HepG2 (cell line): ENCODE results near the gene SLC2A10. TPM values are rescaled to one million over a fixed set of nuclear protein-coding genes. Genes with fewer than 3 reads are reported as not detected.

Experiments
- BORCS8-MEF2B ChIP-seq: sonication (generic); formaldehyde crosslinking; IDR thresholded peaks from 2 replicates; pipeline ENCODE4 v1.8.0; 2022; ENCODE audit warnings: mild to moderate bottlenecking, missing genetic modification reagents
- CHD4 ChIP-seq: fragments of 200-600 bp; sonication (generic); IDR thresholded peaks from 2 replicates; pipeline ENCODE4 v1.7.0; 2017; ENCODE audit warnings: mild to moderate bottlenecking, low read length, borderline replicate concordance
- ELF1 ChIP-seq: sonication (generic); formaldehyde crosslinking; IDR thresholded peaks from 2 replicates; pipeline ENCODE4 v1.4.0; 2020; ENCODE audit warnings: missing genetic modification reagents
- FOXO1 ChIP-seq: sonication (generic); formaldehyde crosslinking; IDR thresholded peaks from 2 replicates; pipeline ENCODE4 v1.4.0; 2020; ENCODE audit warnings: missing genetic modification reagents
- JUNB ChIP-seq: sonication (generic); formaldehyde crosslinking; IDR thresholded peaks from 2 replicates; pipeline ENCODE4 v1.8.0; 2022; ENCODE audit warnings: missing genetic modification reagents, mild to moderate bottlenecking, borderline replicate concordance
- NPAS2 ChIP-seq: sonication (generic); formaldehyde crosslinking; IDR thresholded peaks from 2 replicates; pipeline ENCODE4 v1.8.0; 2022; ENCODE audit warnings: mild to moderate bottlenecking, missing genetic modification reagents, borderline replicate concordance
- PPARG ChIP-seq: conservative IDR thresholded peaks from 2 replicates; pipeline ENCODE4 v1.6.1; 2016; ENCODE audit warnings: missing biosample characterization, missing genetic modification reagents
- TEAD2 ChIP-seq: sonication (generic); formaldehyde crosslinking; IDR thresholded peaks from 2 replicates; pipeline ENCODE4 v1.9.0; 2021; ENCODE audit warnings: missing genetic modification reagents
- TERF1 ChIP-seq: sonication (generic); formaldehyde crosslinking; IDR thresholded peaks from 2 replicates; pipeline ENCODE4 v1.8.0; 2022; ENCODE audit warnings: mild to moderate bottlenecking, missing genetic modification reagents, moderate library complexity
- ZNF205 ChIP-seq: IDR thresholded peaks from 2 replicates; pipeline ENCODE4 v1.6.1; 2018; ENCODE audit warnings: missing biosample characterization, missing genetic modification reagents
- ZNF605 ChIP-seq: sonication (generic); formaldehyde crosslinking; IDR thresholded peaks from 2 replicates; pipeline ENCODE4 v1.8.0; 2022; ENCODE audit warnings: mild to moderate bottlenecking, missing genetic modification reagents
- ZNF761 ChIP-seq: sonication (generic); formaldehyde crosslinking; conservative IDR thresholded peaks from 2 replicates; pipeline ENCODE4 v1.4.0; 2020; ENCODE audit warnings: mild to moderate bottlenecking, missing genetic modification reagents
- ZNF776 ChIP-seq: sonication (generic); formaldehyde crosslinking; IDR thresholded peaks from 2 replicates; pipeline ENCODE4 v1.4.0; 2020; ENCODE audit warnings: mild to moderate bottlenecking, missing genetic modification reagents
- ZNF850 ChIP-seq: sonication (generic); formaldehyde crosslinking; conservative IDR thresholded peaks from 2 replicates; pipeline ENCODE4 v1.9.0; 2021; ENCODE audit warnings: mild to moderate bottlenecking, missing genetic modification reagents
- polyA plus RNA-seq, 8 experiments: library from polyadenylated mRNA; depleted of rRNA in 3 of 8; stranded (reverse) in 7 of 8; unstranded in 1 of 8; fragments of >200 nt; fragmentation: Illumina TruSeq in 4 of 8; extraction: Trizol in 4 of 8; gene quantifications; 2 replicates each; pipeline versions ENCODE4 v1.2.1 to v1.2.3, GENCODE V29; 2011 to 2016; ENCODE audit warnings: low read depth in 4 of 8, missing spikeins in 1 of 8, mixed read lengths in 1 of 8; ENCODE audit not compliant: insufficient read depth in 1 of 8
- total RNA-seq, 5 experiments: library from RNA; depleted of rRNA; stranded (reverse); fragments of >200 nt; fragmentation: Illumina TruSeq; extraction: Trizol; gene quantifications; 2 replicates each; pipeline ENCODE4 v1.2.3, GENCODE V29; 2016; ENCODE audit warnings: low read depth in 1 of 5
- TF ChIP-seq, protein P1 (sequence below): sonication (generic); formaldehyde crosslinking; IDR thresholded peaks from 2 replicates; pipeline ENCODE4 v1.4.0; 2020; ENCODE audit warnings: missing genetic modification reagents
- TF ChIP-seq, protein P2 (sequence below): sonication (generic); formaldehyde crosslinking; IDR thresholded peaks from 2 replicates; pipeline ENCODE4 v1.9.0; 2021; ENCODE audit warnings: missing genetic modification reagents, mild to moderate bottlenecking, borderline replicate concordance
- TF ChIP-seq, protein P3 (sequence below): sonication (generic); formaldehyde crosslinking; IDR thresholded peaks from 2 replicates; pipeline ENCODE4 v1.5.0; 2020; ENCODE audit warnings: missing genetic modification reagents
- TF ChIP-seq, protein P4 (sequence below): sonication (generic); formaldehyde crosslinking; IDR thresholded peaks from 2 replicates; pipeline ENCODE4 v1.8.0; 2023; ENCODE audit warnings: mild to moderate bottlenecking, missing genetic modification reagents
- TF ChIP-seq, protein P5 (sequence below): sonication (generic); formaldehyde crosslinking; IDR thresholded peaks from 2 replicates; pipeline ENCODE4 v1.4.0; 2020; ENCODE audit warnings: missing genetic modification reagents

The SLC2A10 gene
- total and polyA plus RNA-seq, 2 of the 13 experiments (the other 11 are each of a cell fraction or from before 2014, with no cell fraction given) = 16.0 to 18.4 TPM

DNA sequence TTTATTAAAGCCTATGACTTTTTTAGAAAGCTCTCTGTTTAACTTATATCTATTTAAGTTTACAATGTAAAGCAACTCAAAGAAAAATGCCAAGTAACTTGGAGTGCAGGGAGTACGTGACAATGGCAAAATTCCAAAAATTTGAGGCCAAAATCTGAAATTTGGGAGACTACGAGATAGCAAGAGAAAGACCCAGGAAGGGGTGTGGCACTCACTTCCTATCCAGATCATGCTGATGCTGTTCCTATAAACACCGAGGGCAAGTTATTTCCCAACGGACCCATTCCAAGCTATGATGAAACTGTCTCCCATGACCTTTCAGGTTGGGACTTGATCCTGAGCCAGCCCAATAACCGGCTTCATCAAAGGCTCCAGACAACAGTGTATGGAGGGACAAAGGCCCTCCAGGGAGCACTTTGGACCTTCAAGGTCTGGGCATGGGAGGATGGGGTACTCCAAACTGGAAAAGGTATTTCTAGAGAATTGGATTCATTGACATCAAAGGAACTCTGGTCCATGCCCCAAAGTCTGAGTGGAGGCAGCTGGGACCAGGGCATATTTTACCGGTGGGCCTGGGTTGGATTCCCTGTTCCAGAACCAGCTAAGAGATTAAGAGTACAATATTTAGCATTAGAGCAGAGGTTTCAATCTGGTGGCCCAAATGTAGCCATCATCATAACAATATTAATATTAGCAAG, 42.5 kb upstream of the SLC2A10 start (continued):
- TF ChIP-seq NPAS2 (CRISPR knock-in tag) (no peak), FOXO1 (CRISPR knock-in tag) (peak; percentile 100), ZNF776 (CRISPR knock-in tag) (0 out of 2 replicates have a peak, but pooled peaks have one; percentile 42), TEAD2 (CRISPR knock-in tag) (no peak), ZNF761 (CRISPR knock-in tag) (peak; percentile 86; the same call in 1 of the 2 replicates), JUNB (CRISPR knock-in tag) (peak; percentile 63; the same call in 1 of the 2 replicates), ZNF205 (peak; percentile 96), PPARG (CRISPR knock-in tag) (peak; percentile 97), CHD4 (peak; percentile 94; the same call in 1 of the 2 replicates), TERF1 (no peak), BORCS8-MEF2B (peak; percentile 93), ELF1 (CRISPR knock-in tag) (peak; percentile 87), ZNF850 (CRISPR knock-in tag) (no peak; the same call in 1 of the 2 replicates), ZNF605 (CRISPR knock-in tag) (peak; percentile 98)
- TF ChIP-seq, protein P1, sequence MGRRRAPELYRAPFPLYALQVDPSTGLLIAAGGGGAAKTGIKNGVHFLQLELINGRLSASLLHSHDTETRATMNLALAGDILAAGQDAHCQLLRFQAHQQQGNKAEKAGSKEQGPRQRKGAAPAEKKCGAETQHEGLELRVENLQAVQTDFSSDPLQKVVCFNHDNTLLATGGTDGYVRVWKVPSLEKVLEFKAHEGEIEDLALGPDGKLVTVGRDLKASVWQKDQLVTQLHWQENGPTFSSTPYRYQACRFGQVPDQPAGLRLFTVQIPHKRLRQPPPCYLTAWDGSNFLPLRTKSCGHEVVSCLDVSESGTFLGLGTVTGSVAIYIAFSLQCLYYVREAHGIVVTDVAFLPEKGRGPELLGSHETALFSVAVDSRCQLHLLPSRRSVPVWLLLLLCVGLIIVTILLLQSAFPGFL (CRISPR knock-in tag) = no peak
- TF ChIP-seq, protein P2, sequence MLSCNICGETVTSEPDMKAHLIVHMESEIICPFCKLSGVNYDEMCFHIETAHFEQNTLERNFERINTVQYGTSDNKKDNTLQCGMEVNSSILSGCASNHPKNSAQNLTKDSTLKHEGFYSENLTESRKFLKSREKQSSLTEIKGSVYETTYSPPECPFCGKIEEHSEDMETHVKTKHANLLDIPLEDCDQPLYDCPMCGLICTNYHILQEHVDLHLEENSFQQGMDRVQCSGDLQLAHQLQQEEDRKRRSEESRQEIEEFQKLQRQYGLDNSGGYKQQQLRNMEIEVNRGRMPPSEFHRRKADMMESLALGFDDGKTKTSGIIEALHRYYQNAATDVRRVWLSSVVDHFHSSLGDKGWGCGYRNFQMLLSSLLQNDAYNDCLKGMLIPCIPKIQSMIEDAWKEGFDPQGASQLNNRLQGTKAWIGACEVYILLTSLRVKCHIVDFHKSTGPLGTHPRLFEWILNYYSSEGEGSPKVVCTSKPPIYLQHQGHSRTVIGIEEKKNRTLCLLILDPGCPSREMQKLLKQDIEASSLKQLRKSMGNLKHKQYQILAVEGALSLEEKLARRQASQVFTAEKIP = no peak; the same call in 1 of the 2 replicates
- TF ChIP-seq, protein P3, sequence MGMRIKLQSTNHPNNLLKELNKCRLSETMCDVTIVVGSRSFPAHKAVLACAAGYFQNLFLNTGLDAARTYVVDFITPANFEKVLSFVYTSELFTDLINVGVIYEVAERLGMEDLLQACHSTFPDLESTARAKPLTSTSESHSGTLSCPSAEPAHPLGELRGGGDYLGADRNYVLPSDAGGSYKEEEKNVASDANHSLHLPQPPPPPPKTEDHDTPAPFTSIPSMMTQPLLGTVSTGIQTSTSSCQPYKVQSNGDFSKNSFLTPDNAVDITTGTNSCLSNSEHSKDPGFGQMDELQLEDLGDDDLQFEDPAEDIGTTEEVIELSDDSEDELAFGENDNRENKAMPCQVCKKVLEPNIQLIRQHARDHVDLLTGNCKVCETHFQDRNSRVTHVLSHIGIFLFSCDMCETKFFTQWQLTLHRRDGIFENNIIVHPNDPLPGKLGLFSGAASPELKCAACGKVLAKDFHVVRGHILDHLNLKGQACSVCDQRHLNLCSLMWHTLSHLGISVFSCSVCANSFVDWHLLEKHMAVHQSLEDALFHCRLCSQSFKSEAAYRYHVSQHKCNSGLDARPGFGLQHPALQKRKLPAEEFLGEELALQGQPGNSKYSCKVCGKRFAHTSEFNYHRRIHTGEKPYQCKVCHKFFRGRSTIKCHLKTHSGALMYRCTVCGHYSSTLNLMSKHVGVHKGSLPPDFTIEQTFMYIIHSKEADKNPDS (CRISPR knock-in tag) = peak; percentile 78; the same call in 1 of the 2 replicates
- TF ChIP-seq, protein P4, sequence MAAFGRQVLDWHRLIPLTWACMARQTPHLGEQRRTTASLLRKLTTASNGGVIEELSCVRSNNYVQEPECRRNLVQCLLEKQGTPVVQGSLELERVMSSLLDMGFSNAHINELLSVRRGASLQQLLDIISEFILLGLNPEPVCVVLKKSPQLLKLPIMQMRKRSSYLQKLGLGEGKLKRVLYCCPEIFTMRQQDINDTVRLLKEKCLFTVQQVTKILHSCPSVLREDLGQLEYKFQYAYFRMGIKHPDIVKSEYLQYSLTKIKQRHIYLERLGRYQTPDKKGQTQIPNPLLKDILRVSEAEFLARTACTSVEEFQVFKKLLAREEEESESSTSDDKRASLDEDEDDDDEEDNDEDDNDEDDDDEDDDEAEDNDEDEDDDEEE (CRISPR knock-in tag) = 0 out of 2 replicates have a peak, but pooled peaks have one; percentile 70
- TF ChIP-seq, protein P5, sequence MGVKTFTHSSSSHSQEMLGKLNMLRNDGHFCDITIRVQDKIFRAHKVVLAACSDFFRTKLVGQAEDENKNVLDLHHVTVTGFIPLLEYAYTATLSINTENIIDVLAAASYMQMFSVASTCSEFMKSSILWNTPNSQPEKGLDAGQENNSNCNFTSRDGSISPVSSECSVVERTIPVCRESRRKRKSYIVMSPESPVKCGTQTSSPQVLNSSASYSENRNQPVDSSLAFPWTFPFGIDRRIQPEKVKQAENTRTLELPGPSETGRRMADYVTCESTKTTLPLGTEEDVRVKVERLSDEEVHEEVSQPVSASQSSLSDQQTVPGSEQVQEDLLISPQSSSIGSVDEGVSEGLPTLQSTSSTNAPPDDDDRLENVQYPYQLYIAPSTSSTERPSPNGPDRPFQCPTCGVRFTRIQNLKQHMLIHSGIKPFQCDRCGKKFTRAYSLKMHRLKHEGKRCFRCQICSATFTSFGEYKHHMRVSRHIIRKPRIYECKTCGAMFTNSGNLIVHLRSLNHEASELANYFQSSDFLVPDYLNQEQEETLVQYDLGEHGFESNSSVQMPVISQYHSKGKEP (CRISPR knock-in tag) = peak; percentile 78; the same call in 1 of the 2 replicates
